Measurements from ENCODE around the gene SPPL3.
A peak's percentile ranks its signal among the peaks of the same experiment; 100 is the strongest.

SPPL3 gene

GRCh38 chr12:120719496-120720233 is 184.5 kb downstream of the SPPL3 start:
- DNase-seq = no peak

- no peak for DNase-seq
Measured at GRCh38 chr12:120719072-120719471, 185.1 kb downstream of the SPPL3 start.

- DNase-seq = no peak
Measured at GRCh38 chr12:120718055-120718454, 186.1 kb downstream of the SPPL3 start.

- DNase-seq = peak; percentile 75
Measured at GRCh38 chr12:120713861-120714482, 190.2 kb downstream of the SPPL3 start.

GRCh38 chr12:120712610-120713009 is 191.5 kb downstream of the SPPL3 start:
- DNase-seq = no peak

Data from right hindlimb (tissue), 1 donor.